Progenitor cell of endocrine pancreas (in vitro differentiated cells): ENCODE data around the gene EIF4B. TPM values are rescaled to one million over a fixed set of nuclear protein-coding genes. Genes with fewer than 3 reads are reported as not detected.
A peak's percentile ranks its signal among the peaks of the same experiment; 100 is the strongest.

Source experiments
- DNase-seq: peaks from one replicate; pipeline ENCODE4 v3.0.0; 2021; ENCODE audit warnings: low spot score; ENCODE audit not compliant: unreplicated experiment
- H3K27ac Mint-ChIP-seq: 2 replicates; pipeline ENCODE4 v1.8.0; 2021; ENCODE audit warnings: mild to moderate bottlenecking, moderate library complexity, mixed read lengths
- H3K27me3 Mint-ChIP-seq: 2 replicates; pipeline ENCODE4 v1.8.0; 2021; ENCODE audit warnings: mixed read lengths
- H3K36me3 Mint-ChIP-seq: 2 replicates; pipeline ENCODE4 v1.8.0; 2022; ENCODE audit warnings: mixed read lengths; ENCODE audit not compliant: insufficient read depth
- H3K4me1 Mint-ChIP-seq: 2 replicates; pipeline ENCODE4 v1.8.0; 2021; ENCODE audit warnings: low read depth, mixed read lengths
- H3K4me3 Mint-ChIP-seq: 2 replicates; pipeline ENCODE4 v1.8.0; 2021; ENCODE audit warnings: low read depth, mild to moderate bottlenecking, moderate library complexity, mixed read lengths
- H3K9me3 Mint-ChIP-seq: 2 replicates; pipeline ENCODE4 v1.8.0; 2021; ENCODE audit warnings: low read depth, mixed read lengths
- CTCF ChIP-seq: fragments of 200-600 bp; sonication (generic); IDR thresholded peaks from one replicate; pipeline ENCODE4 v1.5.0; 2021; ENCODE audit warnings: antibody characterized with exemption, mild to moderate bottlenecking; ENCODE audit not compliant: unreplicated experiment
- total RNA-seq: library from RNA; stranded (reverse); gene quantifications from 2 replicates; pipeline ENCODE4 v1.2.1, GENCODE V29; 2021

The EIF4B gene
- total RNA-seq, 1 donor from 2014 or later: 447 TPM

GRCh38 chr12:53065975-53066931, 60.0 kb downstream of the EIF4B start:
- Mint-ChIP-seq H3K36me3 (peaks cover 11% of the 10 kb centered on the region), H3K9me3 (no peaks in the 10 kb centered on the region), H3K4me1 (peaks cover 5% of the 10 kb centered on the region), H3K27ac (peak overlapping the region; percentile 75), H3K27me3 (no peaks in the 10 kb centered on the region), H3K4me3 (no peak overlapping the region)
- peak; percentile 90 for TF ChIP-seq CTCF
- peak; percentile 70 for DNase-seq

- Mint-ChIP-seq H3K27ac (no peak overlapping the region), H3K27me3 (no peaks in the 10 kb centered on the region), H3K4me1 (peaks cover 9% of the 10 kb centered on the region), H3K36me3 (peaks cover 13% of the 10 kb centered on the region), H3K9me3 (no peaks in the 10 kb centered on the region), H3K4me3 (no peak overlapping the region)
- no peak for DNase-seq
- TF ChIP-seq CTCF: no peak
These were observed 61.1 kb downstream of the EIF4B start for GRCh38 chr12:53067074-53067992.

GRCh38 chr12:53067993-53068770, 61.9 kb downstream of the EIF4B start:
- Mint-ChIP-seq H3K27ac (no peak overlapping the region), H3K36me3 (peaks cover 15% of the 10 kb centered on the region), H3K4me3 (no peak overlapping the region), H3K4me1 (peaks cover 15% of the 10 kb centered on the region), H3K9me3 (no peaks in the 10 kb centered on the region), H3K27me3 (no peaks in the 10 kb centered on the region)
- no peak for DNase-seq
- no peak for TF ChIP-seq CTCF

GRCh38 chr12:53068811-53069585, 62.7 kb downstream of the EIF4B start:
- no peak for TF ChIP-seq CTCF
- no peaks in the 10 kb centered on the region for H3K27me3 Mint-ChIP-seq
- DNase-seq: no peak
- peaks cover 16% of the 10 kb centered on the region for H3K36me3 Mint-ChIP-seq
- H3K27ac Mint-ChIP-seq: no peak overlapping the region
- H3K4me1 Mint-ChIP-seq: peaks cover 15% of the 10 kb centered on the region
- H3K9me3 Mint-ChIP-seq: no peaks in the 10 kb centered on the region
- no peak overlapping the region for H3K4me3 Mint-ChIP-seq
